H1 (cell line): Measurements from ENCODE around the gene CACNA2D4. TPM values are rescaled to one million over a fixed set of nuclear protein-coding genes. Genes with fewer than 3 reads are reported as not detected.

ENCODE experiments used
- CTCF ChIA-PET: fragments of 300-600 bp; sonication (Branson Sonifier 250); formaldehyde crosslinking; loops from one replicate; lab custom pipeline; 2021; ENCODE audit not compliant: partially characterized antibody; lab: Charles Lee
- POLR2A ChIA-PET: fragments of 300-600 bp; sonication (Branson Sonifier 250); formaldehyde crosslinking; loops from one replicate; lab custom pipeline; 2021; ENCODE audit warnings: inconsistent platforms; ENCODE audit not compliant: partially characterized antibody; lab: Charles Lee
- DNase-seq, 2 experiments: peaks; one replicate each; pipeline versions ENCODE4 v3.0.0 to v3.0.0-alpha.2; 2010 to 2022; ENCODE audit warnings: low spot score in 2 of 2, low read depth in 1 of 2, mixed read lengths in 1 of 2
- FAIRE-seq: peaks from 2 replicates; lab custom pipeline; 2011; peaks lifted over from hg19 to GRCh38; lab: Jason Lieb, UNC
- H2AFZ ChIP-seq: 2 replicates; pipeline ENCODE4 v1.8.1; 2012; ENCODE audit warnings: low read length, inconsistent platforms
- H2AK5ac ChIP-seq: 2 replicates; pipeline ENCODE4 v1.6.1; 2013; ENCODE audit warnings: low read depth, low read length
- H2BK120ac ChIP-seq: replicated peaks from 2 replicates; pipeline ENCODE3; 2013; ENCODE audit warnings: low read depth, low read length, inconsistent platforms
- H2BK12ac ChIP-seq: 2 replicates; pipeline ENCODE4 v1.6.1; 2013; ENCODE audit warnings: low read depth, low read length
- H2BK15ac ChIP-seq: 2 replicates; pipeline ENCODE4 v1.6.1; 2013; ENCODE audit warnings: low read length
- H2BK20ac ChIP-seq: 2 replicates; pipeline ENCODE4 v1.6.1; 2013; ENCODE audit warnings: low read length
- H2BK5ac ChIP-seq: 2 replicates; pipeline ENCODE4 v1.6.1; 2013; ENCODE audit warnings: low read depth, low read length
- H3K14ac ChIP-seq: 2 replicates; pipeline ENCODE4 v1.6.1; 2013; ENCODE audit warnings: inconsistent platforms; ENCODE audit not compliant: insufficient read length
- H3K18ac ChIP-seq: 2 replicates; pipeline ENCODE4 v1.6.1; 2013; ENCODE audit warnings: low read length; ENCODE audit errors: extremely low read depth
- H3K23ac ChIP-seq: 2 replicates; pipeline ENCODE4 v1.6.1; 2013; ENCODE audit warnings: inconsistent platforms; ENCODE audit not compliant: insufficient read length
- H3K23me2 ChIP-seq: 2 replicates; pipeline ENCODE4 v1.6.1; 2013; ENCODE audit warnings: low read depth, low read length
- H3K27ac ChIP-seq: 2 replicates; pipeline ENCODE4 v1.6.1; 2011; ENCODE audit warnings: low read depth, low read length, inconsistent platforms
- H3K27me3 ChIP-seq, 4 experiments: replicated peaks in 1 of 4; 1 replicate in 1 of 4; 2 replicates in 3 of 4; pipeline versions ENCODE4 v1.6.1 to v1.8.1; 2011 to 2013; ENCODE audit warnings: low read length in 3 of 4, mild to moderate bottlenecking in 3 of 4, inconsistent platforms in 2 of 4, mixed read lengths in 2 of 4, moderate library complexity in 1 of 4; ENCODE audit not compliant: control insufficient read depth in 3 of 4, insufficient read depth in 3 of 4; ENCODE audit errors: extremely low read depth in 1 of 4
- H3K36me3 ChIP-seq, 4 experiments: 2 replicates each; pipeline versions ENCODE4 v1.6.1 to v1.8.1; 2011 to 2013; ENCODE audit warnings: mild to moderate bottlenecking in 4 of 4, low read length in 3 of 4, moderate library complexity in 2 of 4, control low read depth in 1 of 4, inconsistent platforms in 1 of 4; ENCODE audit not compliant: insufficient read depth in 4 of 4, control insufficient read depth in 2 of 4
- H3K4ac ChIP-seq: replicated peaks from 2 replicates; pipeline ENCODE3; 2013; ENCODE audit warnings: low read length, low read depth, mixed read lengths, inconsistent platforms; ENCODE audit not compliant: insufficient read length
- H3K4me1 ChIP-seq, 4 experiments: replicated peaks in 1 of 4; 1 replicate in 1 of 4; 2 replicates in 3 of 4; pipeline versions ENCODE4 v1.6.1 to v1.8.1; 2011 to 2013; ENCODE audit warnings: low read length in 3 of 4, inconsistent platforms in 2 of 4, mixed read lengths in 1 of 4; ENCODE audit not compliant: insufficient read depth in 4 of 4, control insufficient read depth in 3 of 4
- H3K4me2 ChIP-seq, 2 experiments: 2 replicates each; pipeline versions ENCODE4 v1.6.1 to v1.8.1; 2011 to 2013; ENCODE audit warnings: low read depth in 2 of 2, low read length in 2 of 2, control low read depth in 1 of 2, inconsistent platforms in 1 of 2, mild to moderate bottlenecking in 1 of 2; ENCODE audit not compliant: insufficient read depth in 1 of 2
- H3K4me3 ChIP-seq, 4 experiments: fragments of 200-600, 300-600 bp in 1 of 4; sonication (generic), shearing (Covaris generic), sonication (Bioruptor Twin) in 1 of 4; 2 replicates each; pipeline versions ENCODE4 v1.5.1 to v1.8.1; 2011 to 2016; ENCODE audit warnings: low read length in 4 of 4, low read depth in 3 of 4, control low read depth in 2 of 4, inconsistent platforms in 2 of 4, mild to moderate bottlenecking in 2 of 4, mixed read lengths in 1 of 4, moderate library complexity in 1 of 4; ENCODE audit not compliant: insufficient read depth in 2 of 4; ENCODE audit errors: extremely low read depth in 1 of 4
- H3K56ac ChIP-seq: replicated peaks from 2 replicates; pipeline ENCODE3; 2013; ENCODE audit warnings: low read depth, mild to moderate bottlenecking, mixed read lengths, low read length, inconsistent platforms; ENCODE audit not compliant: insufficient read length
- H3K79me1 ChIP-seq: 2 replicates; pipeline ENCODE4 v1.6.1; 2013; ENCODE audit warnings: low read depth, low read length, control low read depth
- H3K79me2 ChIP-seq, 2 experiments: 2 replicates each; pipeline versions ENCODE4 v1.6.1 to v1.8.1; 2012 to 2013; ENCODE audit warnings: low read length in 2 of 2, mild to moderate bottlenecking in 2 of 2, inconsistent platforms in 1 of 2; ENCODE audit not compliant: insufficient read depth in 2 of 2, control insufficient read depth in 1 of 2
- H3K9ac ChIP-seq, 4 experiments: replicated peaks in 1 of 4; 1 replicate in 1 of 4; 2 replicates in 3 of 4; pipeline versions ENCODE4 v1.6.1 to v1.8.1; 2011 to 2013; ENCODE audit warnings: low read depth in 3 of 4, low read length in 3 of 4, control low read depth in 2 of 4, mild to moderate bottlenecking in 2 of 4, moderate library complexity in 2 of 4, inconsistent platforms in 1 of 4; ENCODE audit errors: extremely low read depth in 1 of 4
- H3K9me3 ChIP-seq, 2 experiments: 2 replicates each; pipeline versions ENCODE4 v1.6.1 to v1.8.1; 2012 to 2013; ENCODE audit warnings: mild to moderate bottlenecking in 2 of 2, moderate library complexity in 2 of 2, control low read depth in 1 of 2, inconsistent platforms in 1 of 2, low read depth in 1 of 2, low read length in 1 of 2, mixed read lengths in 1 of 2; ENCODE audit not compliant: insufficient read depth in 2 of 2
- H4K20me1 ChIP-seq, 2 experiments: replicated peaks in 1 of 2; 2 replicates each; pipeline versions ENCODE3 to v1.8.1; 2011 to 2013; ENCODE audit warnings: inconsistent platforms in 2 of 2, low read length in 2 of 2, mild to moderate bottlenecking in 1 of 2; ENCODE audit not compliant: insufficient read depth in 2 of 2, control insufficient read depth in 1 of 2
- H4K5ac ChIP-seq: 2 replicates; pipeline ENCODE4 v1.6.1; 2013; ENCODE audit warnings: low read length, low read depth, mixed read lengths, inconsistent platforms; ENCODE audit not compliant: insufficient read length
- H4K8ac ChIP-seq: 2 replicates; pipeline ENCODE4 v1.8.0; 2013; ENCODE audit warnings: mild to moderate bottlenecking, moderate library complexity, low read length, inconsistent platforms; ENCODE audit not compliant: insufficient read depth; ENCODE audit errors: extremely low read depth
- H4K91ac ChIP-seq: replicated peaks from 2 replicates; pipeline ENCODE3; 2013; ENCODE audit warnings: low read length, mixed read lengths, inconsistent platforms; ENCODE audit not compliant: insufficient read length
- BCL11A ChIP-seq, 2 experiments: IDR thresholded peaks; one replicate each; pipeline ENCODE4 v1.6.1; 2011; ENCODE audit warnings: low read depth in 2 of 2, low read length in 2 of 2, mild to moderate bottlenecking in 2 of 2
- JUND ChIP-seq: IDR thresholded peaks from 2 replicates; pipeline ENCODE4 v1.6.1; 2011; ENCODE audit warnings: mild to moderate bottlenecking, improper control_type of control experiment, low read length
- polyA plus RNA-seq, 7 experiments: library from polyadenylated mRNA; depleted of rRNA in 3 of 7; stranded (reverse) in 5 of 7; unstranded in 2 of 7; fragments of >200 nt in 5 of 7; fragments of 200-250 nt in 2 of 7; gene quantifications; 1 replicate in 5 of 7; 2 replicates in 1 of 7; 4 replicates in 1 of 7; pipeline versions ENCODE4 v1.2.1 to v1.2.3, GENCODE V29; 2011 to 2013; ENCODE audit warnings: missing spikeins in 2 of 7, mixed read lengths in 2 of 7
- total RNA-seq: library from RNA; stranded (reverse); fragmentation: NEBNext Ultra II Directional; extraction: Animal tissue kit (Norgen Biotek cat#: 25700); gene quantifications from 2 replicates; pipeline ENCODE4 v1.2.1, GENCODE V29; 2021

Gene CACNA2D4
- total and polyA plus RNA-seq, 2 of the 8 experiments (the other 6 are each of a cell fraction or from before 2014, with no cell fraction given) = 0.44 to 0.88 TPM

DNA sequence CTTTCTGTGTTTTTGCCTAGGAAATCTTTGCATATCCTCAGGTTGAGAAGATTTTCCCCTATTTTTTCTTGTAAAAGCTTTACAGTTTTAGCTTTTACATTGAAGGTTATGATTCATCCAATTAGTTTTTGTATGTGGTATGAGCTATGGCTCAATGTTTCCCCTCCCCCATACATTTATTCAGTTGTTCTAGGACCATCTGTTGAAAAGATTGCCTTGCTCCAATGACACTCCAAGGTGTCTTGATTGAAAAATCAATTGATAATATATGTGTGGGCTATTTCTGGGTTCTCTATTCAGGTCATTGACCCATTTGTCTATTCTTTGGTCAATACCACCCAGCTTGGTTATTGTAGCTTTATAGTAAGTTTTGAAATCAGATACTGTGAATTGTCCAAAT is 55.5 kb downstream of the CACNA2D4 start:
- Histone ChIP-seq H3K56ac (no peak overlapping the region), H3K36me3 (no peaks in the 10 kb centered on the region), H3K27me3 (no peaks in the 10 kb centered on the region), H3K9ac (no peak overlapping the region), H3K14ac (no peak overlapping the region), H2BK20ac (no peak overlapping the region), H3K23ac (no peak overlapping the region), H4K8ac (no peak overlapping the region), H3K4me1 (peaks cover 0 to 2% (median 0%) of the 10 kb centered on the region in 4 experiments; a peak in 1 of 7 replicates), H3K9me3 (peaks cover 0 to 4% of the 10 kb centered on the region in 2 experiments; a peak in 1 of 4 replicates), H3K4me3 (no peak overlapping the region), H2BK12ac (no peak overlapping the region), H4K91ac (no peak overlapping the region), H3K23me2 (no peaks in the 10 kb centered on the region), H2BK120ac (no peak overlapping the region), H3K18ac (no peak overlapping the region), H2AFZ (no peak overlapping the region), H3K27ac (no peak overlapping the region), H2BK15ac (no peak overlapping the region), H4K5ac (no peak overlapping the region), H3K4me2 (no peak overlapping the region), H3K79me2 (no peaks in the 10 kb centered on the region), H4K20me1 (no peaks in the 10 kb centered on the region), H3K4ac (no peak overlapping the region), H2AK5ac (no peak overlapping the region), H2BK5ac (no peak overlapping the region), H3K79me1 (no peaks in the 10 kb centered on the region)
- no peak for DNase-seq
- POLR2A ChIA-PET = no interaction called here
- no peak for FAIRE-seq
- TF ChIP-seq JUND (no peak), BCL11A (IDR thresholded peaks at IDR 0.05; ENCODE audit: low read depth in 2 of 2, low read length in 2 of 2) (no peak)
- CTCF ChIA-PET = interaction anchor here (0.8 to 2.3 kb wide), 2 partner anchors 26 to 62 kb away, joined by 3 to 7 read pairs; no protein-coding TSS in a partner anchor
